Inflammatory macrophage treated with lipopolysaccharide for 4 hours (primary cell): ENCODE data around the gene PRIMA1.

Experiments used
- DNase-seq: peaks from one replicate; pipeline ENCODE4 v3.0.0-alpha.2; 2020

PRIMA1 gene

DNA sequence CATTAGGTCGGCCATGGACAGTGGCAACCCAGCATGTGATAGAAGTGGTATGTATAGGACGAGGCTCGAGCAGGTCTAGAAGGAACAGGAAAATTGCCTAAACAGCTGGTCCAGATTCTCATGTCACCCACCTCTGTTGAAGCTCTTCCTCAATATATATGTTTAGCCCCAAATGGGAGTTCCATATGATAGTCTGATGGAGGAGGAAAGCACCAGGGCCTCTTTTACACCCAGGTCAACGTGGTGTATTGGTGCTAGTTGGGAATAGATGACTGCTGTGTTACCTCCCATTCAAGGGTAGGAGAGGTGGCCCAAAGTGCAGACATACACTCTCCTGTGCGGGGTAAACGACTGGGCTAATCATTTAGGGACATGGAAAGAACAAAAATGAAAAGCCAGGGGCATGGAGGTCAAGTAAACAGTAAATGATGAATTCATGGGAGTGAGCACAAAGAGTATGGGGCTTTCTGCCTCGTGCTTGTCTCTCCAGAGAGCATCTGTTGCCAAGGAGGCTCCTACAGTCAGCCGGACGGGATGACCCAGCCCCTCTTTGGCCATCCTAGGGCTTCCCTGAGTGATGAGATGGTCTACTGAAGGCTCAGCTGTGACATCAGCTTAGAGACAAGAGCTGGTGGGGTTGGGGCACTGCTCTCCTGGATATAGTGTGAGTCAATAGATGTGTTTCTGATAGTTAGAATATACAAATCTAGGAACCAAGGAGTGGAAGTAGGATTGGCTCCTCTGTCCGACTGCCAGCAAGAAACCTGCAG lies 5.5 kb upstream of the PRIMA1 start:
- DNase-seq, result no peak

DNA sequence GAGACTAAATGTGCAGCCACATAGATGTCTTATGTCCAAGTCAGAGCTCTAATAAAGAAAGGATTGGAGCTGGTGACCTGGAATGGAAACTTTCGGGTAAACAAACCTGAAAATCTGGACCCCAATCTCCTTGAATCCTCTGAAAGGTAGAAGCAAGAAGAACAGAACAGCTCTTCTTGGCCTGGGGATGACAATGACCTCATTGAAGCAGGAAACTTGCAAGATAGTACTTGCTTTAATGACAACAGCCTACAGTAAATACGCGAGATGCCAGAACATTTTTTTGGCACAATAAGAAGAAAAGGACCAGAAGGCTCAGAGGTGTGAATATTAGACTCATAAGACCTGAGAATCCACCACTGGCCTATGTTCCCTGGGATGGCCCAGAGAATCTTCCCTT lies 4.1 kb upstream of the PRIMA1 start:
- no peak for DNase-seq

DNA sequence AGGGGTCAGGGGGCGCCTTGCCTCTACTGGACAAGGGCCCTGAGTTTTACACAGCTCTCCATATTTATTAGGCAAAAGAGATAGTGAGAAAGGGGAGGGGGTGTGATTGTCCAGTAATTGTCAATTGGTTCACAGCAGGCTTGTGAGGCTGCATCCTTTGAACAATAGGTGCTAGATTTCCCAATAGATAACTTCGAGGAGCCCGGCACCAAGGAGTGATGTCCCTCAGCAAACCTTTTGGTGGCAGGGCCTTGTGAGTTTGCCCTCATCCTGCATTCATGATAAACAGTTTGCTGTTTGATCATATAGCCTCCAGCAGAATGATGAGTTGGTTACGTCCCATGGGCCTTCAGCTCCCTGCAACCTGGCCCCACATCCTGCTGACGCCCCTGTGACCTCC lies 2.7 kb upstream of the PRIMA1 start:
- no peak for DNase-seq

DNA sequence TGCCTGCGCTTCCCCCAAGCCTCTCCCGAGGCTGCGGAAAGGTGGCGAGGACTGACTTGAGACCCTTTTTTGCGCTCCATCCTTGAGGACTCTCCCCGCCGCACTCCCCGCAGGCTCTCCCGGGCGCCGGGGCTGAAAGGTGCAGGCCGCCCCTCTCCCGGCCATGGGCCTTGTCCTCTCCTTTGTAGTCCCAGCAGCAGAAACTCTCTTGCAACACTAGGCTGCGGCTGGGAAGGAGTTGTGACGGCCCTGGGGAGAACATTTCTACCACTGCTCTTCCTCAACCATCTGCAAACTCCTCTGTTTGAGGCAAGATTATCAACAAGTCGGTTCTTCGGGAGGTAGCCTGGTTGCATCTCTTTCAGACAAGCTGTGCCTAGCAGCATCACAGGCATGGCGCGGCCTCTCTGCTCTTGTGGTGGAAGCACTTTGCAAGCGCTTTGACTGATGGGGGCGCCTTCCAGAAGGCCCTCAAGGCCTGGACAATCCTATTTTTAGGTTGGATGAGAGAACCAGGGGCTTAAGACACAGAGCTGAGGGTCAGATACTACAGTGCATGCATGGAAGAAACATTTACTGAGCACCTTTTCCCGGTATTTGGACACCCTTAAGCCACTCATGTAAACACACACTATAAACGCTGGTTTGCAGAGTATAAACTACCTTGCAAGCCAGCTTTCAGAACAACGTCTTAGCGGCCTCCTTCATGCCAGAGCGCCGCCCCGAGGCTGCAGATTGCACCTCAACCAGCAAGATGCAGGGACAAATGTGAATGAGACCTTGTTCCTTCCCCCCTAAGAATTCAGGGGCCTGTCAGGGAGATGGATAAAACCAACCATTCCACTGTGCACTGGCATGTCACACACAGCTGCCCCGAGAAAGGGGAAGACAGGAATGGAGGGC lies 1.2 kb upstream of the PRIMA1 start:
- DNase-seq, result no peak

DNA sequence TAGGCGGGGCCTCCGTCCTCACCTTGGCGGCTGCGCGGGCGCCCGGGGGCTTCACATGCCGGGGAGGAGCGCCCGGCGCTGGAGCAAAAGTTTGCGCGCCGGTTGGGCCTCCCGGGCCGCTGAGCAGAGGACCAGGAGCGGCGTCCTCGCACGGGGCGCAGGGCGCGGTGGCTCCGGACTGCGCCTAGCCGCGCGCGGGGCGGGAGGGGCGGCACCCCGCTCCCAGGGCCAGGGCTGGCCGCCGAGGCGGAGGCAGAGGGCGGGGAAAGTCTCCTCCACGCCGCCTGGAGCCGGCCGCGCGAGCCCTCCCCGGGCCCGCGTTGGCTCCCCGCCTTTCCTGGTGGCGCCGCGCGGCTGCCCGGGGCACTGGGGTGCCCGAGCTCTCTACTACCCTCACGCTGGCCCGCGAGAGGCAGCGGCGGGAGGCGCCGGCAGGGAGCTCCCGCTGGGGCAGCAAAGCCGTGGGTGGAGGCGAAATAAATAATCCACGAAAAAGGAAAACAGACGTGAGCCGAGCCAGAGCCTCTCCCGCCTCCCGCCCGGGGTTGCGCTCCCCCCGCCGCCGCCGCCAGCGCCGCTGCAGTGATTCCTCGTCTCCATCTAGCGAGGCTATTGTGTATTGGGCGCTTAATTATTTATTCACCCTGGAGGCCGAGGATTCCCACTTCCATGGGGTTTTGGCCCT lies 400 bp upstream of the PRIMA1 start:
- DNase-seq, result no peak

DNA sequence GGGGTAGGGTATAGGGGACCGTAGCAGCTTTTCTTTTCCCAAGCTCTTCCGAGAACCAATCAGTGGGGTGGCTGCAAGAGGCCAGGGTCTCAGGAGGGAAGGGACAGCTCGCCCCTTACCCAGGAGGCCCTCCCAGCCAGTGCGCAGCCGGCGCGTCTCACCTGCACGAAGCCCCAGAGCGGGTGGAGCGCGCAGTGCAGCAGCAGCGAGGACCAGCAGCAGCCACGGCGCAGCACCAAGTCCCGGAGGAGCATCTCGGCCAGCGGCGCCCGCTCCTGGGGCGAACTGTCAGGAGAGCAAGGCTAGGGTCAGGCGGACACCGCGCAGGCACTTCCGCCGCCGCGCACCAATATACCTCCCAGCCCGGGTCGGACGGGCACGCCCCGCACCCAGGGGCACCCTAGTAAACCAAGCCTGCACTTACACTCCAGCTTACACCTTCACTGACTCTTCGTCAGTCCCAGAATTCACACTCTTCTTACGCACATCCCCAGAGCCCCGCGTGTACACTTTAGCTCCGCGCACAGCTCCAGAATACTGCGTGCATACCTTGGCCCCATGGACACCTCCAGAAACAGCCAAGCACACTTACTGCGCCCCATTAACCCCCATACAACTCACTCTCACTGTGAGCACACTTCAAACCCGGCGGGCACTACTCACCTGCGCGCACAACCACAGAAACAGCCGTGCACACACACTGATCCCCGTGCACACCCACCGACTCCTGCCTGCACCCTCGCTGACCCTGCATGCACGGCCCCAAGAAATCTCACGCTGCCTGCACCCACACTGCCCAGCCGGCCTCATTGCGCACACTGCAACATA lies 606 bp downstream of the PRIMA1 start:
- no peak for DNase-seq

DNA sequence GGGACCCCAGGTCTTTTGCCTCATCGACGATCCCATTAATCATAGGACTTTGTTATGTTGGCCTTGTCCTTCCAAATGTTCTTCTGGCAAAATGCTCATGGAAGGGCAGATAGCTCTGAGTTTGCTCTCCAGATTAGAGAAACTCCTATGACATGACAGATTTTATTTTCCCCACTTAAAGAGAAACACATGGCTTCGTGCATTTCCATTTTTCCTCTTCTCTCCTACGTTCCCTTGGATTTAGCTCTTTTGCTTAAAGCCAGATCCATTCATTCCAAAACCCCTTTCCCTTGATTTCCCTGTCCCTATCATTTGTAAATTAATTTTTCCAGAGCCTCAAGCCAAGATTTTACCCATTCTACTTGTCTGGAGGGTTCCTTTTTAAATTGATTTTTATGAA lies 2.9 kb downstream of the PRIMA1 start:
- no peak for DNase-seq

DNA sequence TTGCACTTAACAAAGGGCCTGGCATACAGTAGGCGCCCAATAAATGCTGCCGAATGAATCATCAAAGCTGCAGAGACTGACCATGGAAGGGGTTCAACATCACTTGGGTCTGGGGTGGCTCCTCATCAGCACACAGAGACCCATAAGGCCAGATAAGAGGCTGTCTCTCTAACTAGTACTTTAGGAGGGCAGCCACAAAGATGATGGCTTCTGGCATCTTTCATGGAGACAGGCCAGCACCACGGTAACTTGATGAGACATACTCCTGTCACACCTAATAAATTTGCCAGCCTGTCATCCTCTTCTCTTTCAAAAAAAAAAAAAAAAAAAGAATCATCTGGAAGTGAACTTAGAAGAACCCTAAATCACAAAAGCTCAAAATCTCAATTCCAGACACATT lies 3.4 kb downstream of the PRIMA1 start:
- no peak for DNase-seq

DNA sequence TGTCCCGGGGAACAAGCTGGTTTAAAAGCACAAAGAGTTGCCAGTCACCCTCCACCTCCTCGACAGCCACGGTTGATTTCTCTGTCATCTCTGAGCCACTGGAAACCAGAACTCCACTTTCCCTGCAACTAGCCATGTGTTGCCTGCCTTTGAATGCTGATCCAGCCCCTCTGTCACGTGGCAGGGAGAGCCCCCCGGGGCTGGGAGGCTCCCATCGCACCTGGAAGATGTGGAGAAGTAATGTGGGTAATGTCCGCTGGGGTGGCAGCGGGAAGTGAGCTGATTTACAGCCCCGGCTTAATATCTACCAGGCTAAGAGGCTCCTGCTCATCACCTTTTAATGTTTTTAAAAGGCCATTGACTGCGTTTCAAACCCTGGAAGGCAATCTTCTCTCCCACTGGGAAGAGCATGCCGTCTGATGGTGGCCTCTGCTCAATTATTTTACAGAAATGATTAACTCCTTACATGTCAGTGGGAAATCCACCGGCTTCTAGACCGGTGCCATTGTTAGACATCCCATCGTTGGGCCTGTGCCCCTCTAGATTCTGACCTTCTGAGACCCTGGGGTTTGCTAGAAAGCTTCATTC lies 7.4 kb downstream of the PRIMA1 start:
- no peak for DNase-seq

DNA sequence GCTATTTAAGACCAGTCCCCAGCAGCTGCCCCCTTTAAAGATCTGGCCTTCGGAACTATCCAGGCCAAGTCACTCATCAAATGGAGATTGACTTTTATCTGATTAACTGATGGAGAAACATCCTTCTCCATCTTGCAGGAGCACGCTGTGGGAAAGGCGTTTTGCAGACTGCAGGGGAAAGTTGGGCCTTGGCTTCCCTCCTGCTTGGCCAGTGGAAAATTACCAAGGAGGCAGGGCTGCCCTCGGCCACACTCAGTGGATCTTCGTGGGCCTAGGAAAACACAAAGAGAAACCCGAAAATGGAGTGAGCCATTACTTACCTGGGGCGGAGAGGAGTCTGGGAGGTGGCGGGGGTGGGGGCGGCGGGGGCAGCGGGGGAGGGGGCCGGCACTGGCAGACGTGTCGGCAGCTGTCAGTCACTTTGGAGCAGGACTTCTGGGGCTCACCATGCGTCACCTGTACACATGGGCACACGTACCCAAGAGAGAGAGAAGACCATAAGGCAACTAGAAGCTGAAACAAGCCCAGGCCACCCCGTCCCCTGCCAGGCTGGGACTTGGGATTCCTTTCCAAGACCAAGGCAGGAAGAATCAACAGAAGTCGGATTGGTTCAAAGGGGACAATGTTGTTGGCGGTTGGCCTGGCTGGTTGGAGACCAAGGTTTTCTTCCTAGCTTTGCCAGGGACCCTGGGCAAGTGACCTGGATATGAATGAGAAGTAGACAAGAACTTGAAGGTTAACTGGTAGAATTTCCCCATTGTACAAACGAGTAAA lies 9.2 kb downstream of the PRIMA1 start:
- no peak for DNase-seq

DNA sequence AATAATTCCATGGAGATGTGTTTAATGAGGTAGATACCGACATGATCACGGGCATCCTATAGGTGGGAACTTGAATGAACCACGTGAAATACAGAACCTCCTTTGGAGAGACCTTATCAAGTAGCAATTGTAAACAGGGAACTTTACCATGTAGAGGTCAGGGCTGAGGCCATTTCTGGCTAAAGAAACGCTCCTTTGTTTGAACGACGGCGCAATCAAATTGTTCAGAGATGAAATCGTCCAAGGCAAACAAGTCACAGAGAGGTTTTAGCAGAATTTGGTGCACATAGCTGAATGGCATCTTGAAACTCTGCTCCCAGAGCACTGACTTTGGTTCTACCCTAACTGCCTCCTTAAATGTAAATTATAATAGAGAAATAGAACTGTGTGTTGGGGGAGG lies 9.8 kb downstream of the PRIMA1 start:
- DNase-seq, result no peak

DNA sequence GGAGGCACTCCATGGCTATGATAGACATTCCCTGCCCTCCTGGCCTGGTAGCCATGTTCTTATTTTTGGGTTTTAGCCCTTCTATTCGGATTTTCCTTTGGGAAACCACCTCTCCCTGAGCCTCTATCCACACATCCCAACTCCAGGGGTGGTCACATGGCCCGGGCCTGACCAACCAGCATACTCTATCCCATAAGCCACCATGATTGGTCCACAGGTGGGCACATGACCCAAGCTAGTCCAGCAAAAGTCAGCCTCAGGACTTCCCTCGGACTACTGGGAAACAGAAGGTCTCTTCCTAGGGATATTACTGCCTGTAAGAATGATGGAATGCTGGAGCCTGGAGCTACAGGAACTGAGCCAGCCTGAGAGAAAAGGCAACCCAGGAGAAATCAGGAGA lies 12.5 kb downstream of the PRIMA1 start:
- no peak for DNase-seq

DNA sequence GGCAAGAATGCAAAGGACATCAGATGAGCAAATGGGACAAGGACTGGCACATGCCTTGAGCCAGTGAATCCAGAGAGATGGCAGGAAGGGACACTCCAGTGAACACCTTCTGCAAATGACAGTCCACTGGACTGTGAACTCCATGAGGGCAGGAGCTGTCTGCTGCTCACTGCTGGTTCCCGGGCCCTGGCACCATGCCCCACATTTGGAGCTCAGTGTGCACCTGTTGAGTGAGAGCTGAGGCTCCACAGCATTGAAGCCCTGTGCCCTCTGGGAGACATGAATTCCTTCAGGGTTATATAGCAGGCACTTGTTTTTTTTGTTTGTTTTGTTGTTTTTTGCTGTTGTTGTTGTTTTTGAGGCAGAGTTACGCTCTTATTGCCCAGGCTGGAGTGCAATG lies 13.1 kb downstream of the PRIMA1 start:
- no peak for DNase-seq

DNA sequence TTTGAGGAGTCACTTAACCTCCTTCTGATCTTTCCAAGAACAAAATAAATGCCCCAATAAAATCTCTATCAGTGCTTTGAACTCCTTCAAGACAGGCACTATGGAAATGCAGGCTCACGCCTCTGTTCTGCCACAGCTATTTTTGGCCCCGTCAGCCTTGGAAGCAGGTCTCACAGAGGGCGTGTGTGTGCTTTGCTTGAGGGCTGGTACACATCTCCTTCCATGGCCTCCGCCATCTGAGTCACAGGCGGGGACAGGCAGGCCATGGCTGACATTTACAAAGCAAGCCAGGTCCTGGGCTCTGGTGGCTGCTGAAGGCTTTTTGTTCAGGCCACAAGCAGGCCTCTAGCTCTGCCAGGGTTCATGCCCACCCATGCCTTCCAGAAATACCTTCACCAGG lies 16.0 kb downstream of the PRIMA1 start:
- no peak for DNase-seq

DNA sequence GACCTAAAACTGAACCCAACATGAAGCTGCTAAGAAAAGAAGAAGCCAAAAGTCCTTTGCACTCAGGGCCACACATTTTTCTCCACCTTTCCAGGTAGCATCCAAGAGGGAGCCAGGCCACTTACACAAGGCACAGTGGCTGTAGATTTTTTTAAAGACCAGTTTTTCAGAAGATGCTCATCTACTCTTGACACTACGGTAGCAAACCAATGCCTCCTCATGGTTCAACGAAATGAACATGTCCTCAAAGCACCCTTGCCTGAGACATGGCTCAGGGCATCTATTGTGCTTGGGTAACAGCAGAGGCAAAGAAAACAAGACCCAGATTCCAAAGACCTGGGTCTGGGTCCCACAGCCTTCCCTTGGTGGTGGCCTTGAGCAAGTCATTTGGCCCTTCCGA lies 22.3 kb downstream of the PRIMA1 start:
- no peak for DNase-seq

DNA sequence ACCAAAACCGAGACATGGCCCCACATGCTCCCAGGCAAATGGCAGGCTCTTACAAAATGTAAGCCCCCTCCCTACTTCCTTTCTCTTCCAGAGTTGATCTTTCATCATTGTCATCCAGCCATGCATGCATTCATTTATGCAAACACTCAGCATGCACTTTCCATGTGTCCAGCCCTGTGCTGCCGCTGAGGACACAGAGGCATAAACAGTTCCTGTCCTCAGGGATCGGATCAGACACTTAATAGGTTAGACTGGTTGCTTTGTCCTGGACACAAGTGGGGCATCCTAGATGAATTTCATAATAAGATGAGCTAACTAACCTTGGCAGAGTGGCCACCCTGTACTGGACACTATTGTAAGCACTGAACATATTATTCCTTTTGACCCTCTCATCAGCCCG lies 23.1 kb downstream of the PRIMA1 start:
- no peak for DNase-seq

DNA sequence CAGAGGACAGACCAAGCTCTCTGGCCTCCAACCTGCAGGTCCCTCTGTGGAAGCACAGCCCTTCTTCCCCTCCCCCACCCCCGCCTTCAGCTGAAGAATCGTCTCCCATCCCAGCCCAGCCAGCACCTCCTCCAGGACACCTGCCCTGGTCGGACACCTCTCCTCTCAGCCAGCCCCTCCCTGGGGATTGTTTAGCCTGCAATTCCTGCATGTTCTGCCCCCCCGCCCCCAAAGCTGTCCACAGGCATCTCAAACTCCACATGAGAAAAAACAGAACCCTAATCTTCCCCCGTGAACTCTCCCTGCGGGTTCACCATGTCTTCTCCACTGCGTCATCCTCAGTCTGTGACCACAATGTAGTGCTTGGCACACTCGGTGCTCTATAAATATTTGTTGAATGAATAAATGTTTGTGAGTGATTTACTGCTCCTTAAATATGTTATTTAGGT lies 24.1 kb downstream of the PRIMA1 start:
- DNase-seq, result no peak

DNA sequence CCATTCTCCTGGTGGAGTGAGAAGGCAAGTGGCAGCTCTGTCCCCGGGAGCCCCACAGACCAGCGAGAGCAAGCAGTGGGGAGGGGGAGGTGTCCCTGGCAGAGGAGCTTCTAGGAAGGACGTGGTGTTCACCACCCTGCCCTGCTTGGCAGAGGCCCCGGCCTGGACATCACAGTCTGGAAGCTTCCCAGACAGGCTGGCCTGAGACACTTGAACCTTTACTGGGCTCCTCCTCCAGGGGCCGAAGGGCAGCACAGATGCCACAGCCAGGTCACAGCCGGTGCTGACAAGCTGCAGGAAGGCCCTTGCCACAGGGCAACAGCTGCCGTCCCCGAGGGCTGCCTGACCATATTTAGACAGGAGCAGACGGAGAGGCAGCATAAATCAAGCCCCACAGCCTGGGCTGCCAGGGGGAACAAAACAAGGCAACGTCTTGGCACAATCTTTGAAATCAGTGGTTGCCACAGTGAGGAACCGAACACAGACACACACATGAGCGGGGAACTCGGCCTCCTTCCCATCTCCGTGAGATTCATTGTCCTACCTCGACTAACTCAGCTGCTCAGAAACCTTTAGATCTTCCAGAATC lies 28.5 kb downstream of the PRIMA1 start:
- no peak for DNase-seq

DNA sequence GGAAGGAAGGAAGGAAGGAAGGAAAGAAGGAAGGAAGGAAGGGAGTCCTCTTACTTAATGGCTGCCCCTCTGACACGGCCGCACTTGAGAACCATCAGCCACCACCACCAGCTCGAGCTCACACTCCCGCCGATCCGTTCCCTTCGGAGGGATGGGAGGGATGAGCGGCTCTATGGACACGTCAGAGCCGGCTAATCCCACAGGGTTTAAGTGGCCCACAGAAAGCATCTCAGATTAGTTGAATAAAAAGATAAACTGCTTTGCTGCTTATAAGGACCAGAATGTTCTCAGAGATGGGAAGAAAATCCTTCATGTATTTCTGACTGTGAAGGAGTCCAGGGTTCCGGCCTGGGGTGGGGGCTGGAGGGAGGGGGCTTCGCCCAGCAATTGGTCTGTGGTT lies 31.1 kb downstream of the PRIMA1 start:
- no peak for DNase-seq

DNA sequence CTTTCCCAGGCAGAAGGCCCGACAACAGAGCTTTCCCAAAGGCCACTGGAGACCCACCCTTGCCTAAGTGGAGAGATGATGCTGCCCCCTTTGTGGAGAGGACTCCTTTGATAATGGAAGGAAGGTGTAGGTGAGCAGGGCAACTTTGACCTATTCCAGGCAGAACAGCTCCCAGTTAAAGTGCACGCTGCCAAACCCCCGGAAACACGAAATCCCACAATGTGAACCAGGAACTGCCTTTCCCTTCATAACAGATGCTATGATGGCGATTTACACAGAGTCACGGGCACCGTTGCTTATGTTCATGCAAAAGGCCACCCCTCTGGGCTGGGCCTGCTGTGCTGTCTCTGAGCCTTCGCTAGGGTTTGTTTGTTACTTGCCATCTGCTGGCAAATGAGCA lies 34.6 kb downstream of the PRIMA1 start:
- DNase-seq, result no peak

DNA sequence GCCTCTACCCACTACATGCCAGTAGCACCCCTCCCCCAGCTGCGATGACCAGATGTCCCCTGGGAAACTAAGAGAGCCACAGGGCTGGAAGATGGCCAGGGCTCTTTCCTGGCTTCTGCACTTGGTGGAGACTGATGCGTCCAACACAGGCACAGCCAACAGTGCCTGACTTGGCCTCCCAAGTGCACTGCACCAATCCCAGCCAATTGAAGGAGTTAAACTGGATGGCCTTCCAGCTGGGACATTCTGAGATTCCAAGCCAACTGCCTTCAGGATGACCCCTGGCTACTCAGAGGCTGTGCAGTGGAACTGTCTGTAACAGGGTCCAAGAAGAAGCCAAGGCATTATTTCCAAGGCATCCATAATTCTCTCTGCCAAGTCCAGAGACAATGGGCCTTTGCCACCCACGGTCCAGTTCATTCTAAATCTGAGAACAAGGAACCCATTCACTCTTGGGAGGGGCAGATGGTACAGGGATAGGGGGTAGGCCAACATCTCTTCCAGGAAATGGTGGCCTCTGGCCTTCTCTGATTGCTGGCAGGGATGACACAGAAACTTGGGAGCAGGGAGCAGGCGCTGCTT lies 35.2 kb downstream of the PRIMA1 start:
- DNase-seq, result no peak
